Prostate gland (tissue), 2 donors: ENCODE measurements around the gene DHX32.
"Not testable (repeated sequence)": the region's sequence is repeated elsewhere in the genome, so short reads cannot be mapped to it uniquely, and the experiment has no call there.

Experiments used
- CTCF ChIP-seq, 4 experiments: fragments of 200-600 bp in 2 of 4; fragments of 450-650 bp in 2 of 4; sonication (generic) in 2 of 4; IDR thresholded peaks; 1 replicate in 3 of 4; 2 replicates in 1 of 4; pipeline ENCODE4 v1.5.1; 2016 to 2019; ENCODE audit warnings: antibody characterized with exemption in 4 of 4, mild to moderate bottlenecking in 2 of 4, moderate library complexity in 2 of 4
- POLR2A ChIP-seq: fragments of 450-650 bp; IDR thresholded peaks from one replicate; pipeline ENCODE4 v1.6.1; 2016; ENCODE audit warnings: antibody characterized with exemption, mild to moderate bottlenecking

- TF ChIP-seq CTCF (IDR thresholded peaks at IDR 0.05); POLR2A: not testable (repeated sequence)
Observed at GRCh38 chr10:125917704-125918361, 36.7 kb upstream of the DHX32 start.
